COLO829 (cell line): Measurements from ENCODE around the gene EML1.
A peak's percentile ranks its signal among the peaks of the same experiment; 100 is the strongest.

Experiments used
- DNase-seq: peaks from one replicate; pipeline ENCODE4 v3.0.0; 2012; ENCODE audit warnings: low spot score

EML1 gene

GRCh38 chr14:99793213-99794150, at the start of gene EML1:
TSS of gene EML1 (plus strand) at chr14:99793413. CDS start at chr14:99793477, 64 bp downstream.
- DNase-seq = peak; percentile 85

- peak; percentile 34 for DNase-seq
These were observed 48.9 kb upstream of the EML1 start for GRCh38 chr14:99744199-99744872.

- no peak for DNase-seq
These were observed 48.4 kb upstream of the EML1 start for GRCh38 chr14:99744873-99745224.

GRCh38 chr14:99745307-99745951, 47.8 kb upstream of the EML1 start:
- DNase-seq = no peak

GRCh38 chr14:99747167-99747566, 46.0 kb upstream of the EML1 start:
- DNase-seq = no peak

GRCh38 chr14:99747582-99748330, 45.5 kb upstream of the EML1 start:
- no peak for DNase-seq

GRCh38 chr14:99748529-99748928, 44.7 kb upstream of the EML1 start:
- no peak for DNase-seq

GRCh38 chr14:99749142-99749541, 44.1 kb upstream of the EML1 start:
- DNase-seq = no peak

GRCh38 chr14:99749763-99750715, 43.2 kb upstream of the EML1 start:
- no peak for DNase-seq

- DNase-seq = no peak
These were observed 42.3 kb upstream of the EML1 start for GRCh38 chr14:99750746-99751450.

- no peak for DNase-seq
These were observed 41.4 kb upstream of the EML1 start for GRCh38 chr14:99751539-99752485.

- no peak for DNase-seq
These were observed 40.6 kb upstream of the EML1 start for GRCh38 chr14:99752486-99753121.

- DNase-seq = no peak
These were observed 39.7 kb upstream of the EML1 start for GRCh38 chr14:99753225-99754140.

GRCh38 chr14:99754141-99755067, 38.8 kb upstream of the EML1 start:
- DNase-seq = no peak

GRCh38 chr14:99755068-99755405, 38.2 kb upstream of the EML1 start:
- DNase-seq = peak; percentile 76
